GM19438 (cell line): ENCODE measurements around the gene TIMP2.
"Not testable (repeated sequence)": the region's sequence is repeated elsewhere in the genome, so short reads cannot be mapped to it uniquely, and the experiment has no call there.

Experiments
- ATAC-seq: cut with Tn5 transposase; IDR thresholded peaks from one replicate; pipeline ENCODE4 v1.9.1; 2021; ENCODE audit warnings: low read depth; ENCODE audit not compliant: unreplicated experiment

Gene TIMP2

GRCh38 chr17:78875363-78876093 lies 49.7 kb downstream of the TIMP2 start:
- no peak for ATAC-seq

GRCh38 chr17:78873519-78874340 lies 51.5 kb downstream of the TIMP2 start:
- no peak for ATAC-seq

- no peak for ATAC-seq
Measured at GRCh38 chr17:78872486-78872885, 52.7 kb downstream of the TIMP2 start.

GRCh38 chr17:78870621-78871020 lies 54.6 kb downstream of the TIMP2 start:
- ATAC-seq = no peak

GRCh38 chr17:78868391-78868790 lies 56.8 kb downstream of the TIMP2 start:
- ATAC-seq = no peak

GRCh38 chr17:78867046-78867445 lies 58.1 kb downstream of the TIMP2 start:
- not testable (repeated sequence) for ATAC-seq

- no peak for ATAC-seq
Measured at GRCh38 chr17:78865682-78866390, 59.4 kb downstream of the TIMP2 start.

GRCh38 chr17:78864117-78864516 lies 61.1 kb downstream of the TIMP2 start:
- no peak for ATAC-seq

- no peak for ATAC-seq
Measured at GRCh38 chr17:78862073-78863023, 62.8 kb downstream of the TIMP2 start.

- ATAC-seq = no peak
Measured at GRCh38 chr17:78861229-78861628, 64.0 kb downstream of the TIMP2 start.

GRCh38 chr17:78859051-78859450 lies 66.1 kb downstream of the TIMP2 start:
- no peak for ATAC-seq

- ATAC-seq = no peak
Measured at GRCh38 chr17:78857266-78857665, 67.9 kb downstream of the TIMP2 start.

GRCh38 chr17:78855561-78856165 lies 69.5 kb downstream of the TIMP2 start:
- ATAC-seq = no peak

GRCh38 chr17:78854508-78854907 lies 70.7 kb downstream of the TIMP2 start:
- ATAC-seq = no peak

GRCh38 chr17:78853926-78854394 lies 71.2 kb downstream of the TIMP2 start:
- ATAC-seq = no peak

- no peak for ATAC-seq
Measured at GRCh38 chr17:78852709-78853121, 72.5 kb downstream of the TIMP2 start.

- no peak for ATAC-seq
Measured at GRCh38 chr17:78849026-78849425, 76.2 kb downstream of the TIMP2 start.

GRCh38 chr17:78847052-78847451 lies 78.1 kb downstream of the TIMP2 start:
- ATAC-seq = no peak

GRCh38 chr17:78844301-78845005 lies 80.7 kb downstream of the TIMP2 start:
- ATAC-seq = no peak
